Hematopoietic multipotent progenitor cell treated with erythropoietin and hydrocortisone succinate and interleukin-3 and kit ligand, for 8 days (in vitro differentiated cells): ENCODE data around the gene FGF12.

ENCODE experiments used
- DNase-seq: peaks from one replicate; pipeline ENCODE4 v3.0.0-alpha.2; 2015

Gene FGF12

GRCh38 chr3:192331749-192332385 is 395.5 kb downstream of the FGF12 start:
- DNase-seq: no peak

DNA sequence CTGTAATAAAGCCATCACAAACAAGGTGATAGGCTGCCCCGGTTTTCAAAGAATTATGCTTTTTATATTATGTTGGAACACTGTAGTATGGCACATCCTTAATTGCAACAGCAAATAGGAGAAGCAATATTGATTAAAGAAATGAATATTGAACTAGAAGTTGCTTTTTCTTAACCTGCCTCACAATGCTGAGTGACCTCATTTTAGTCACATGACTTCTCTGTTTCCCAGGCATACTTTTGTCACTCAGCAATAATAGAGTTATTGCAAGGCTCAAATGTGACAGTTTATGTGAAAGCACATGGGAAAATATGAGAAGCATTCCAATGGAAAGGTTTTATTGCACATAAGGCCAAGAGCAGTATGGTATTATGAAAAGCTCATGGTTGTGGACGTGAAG is 400.7 kb downstream of the FGF12 start:
- DNase-seq: no peak

DNA sequence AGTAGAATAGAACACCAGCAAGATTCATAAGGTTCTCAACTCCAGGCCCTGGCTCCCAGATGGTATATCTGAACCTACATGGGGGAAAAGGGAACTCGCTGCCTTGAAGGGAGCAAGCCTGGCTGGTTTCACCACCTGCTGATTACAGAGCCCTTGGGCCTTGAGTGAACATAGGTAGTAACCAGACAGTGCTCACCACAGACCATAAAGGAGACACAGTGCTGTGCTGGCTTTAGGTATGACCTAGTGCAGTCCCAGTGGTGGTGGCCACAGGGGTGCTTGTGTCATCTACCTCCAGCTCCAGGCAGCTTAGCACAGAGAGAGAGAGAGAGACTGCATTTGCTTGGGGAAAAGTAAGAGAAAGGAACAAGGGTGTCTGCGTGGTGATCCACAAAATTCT is 409.8 kb downstream of the FGF12 start:
- DNase-seq: no peak

DNA sequence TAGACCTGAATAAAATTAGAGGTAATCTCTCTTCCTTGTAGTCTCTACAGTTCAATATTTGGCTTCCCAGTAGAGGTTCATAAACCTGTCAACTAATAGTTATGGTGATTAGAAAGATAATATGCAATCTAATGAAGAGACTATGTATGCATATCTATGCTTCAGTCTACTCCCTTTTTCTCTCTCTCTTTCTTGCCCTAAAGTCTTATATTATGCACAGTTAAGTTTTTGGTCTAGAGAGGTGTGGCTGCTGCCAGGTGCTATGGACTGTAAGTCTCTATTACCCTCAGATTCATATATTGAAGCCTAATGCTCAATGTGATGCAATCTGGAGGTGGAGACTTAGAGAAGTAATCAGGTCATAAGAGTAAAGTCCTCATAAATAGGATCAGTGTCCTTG is 413.7 kb downstream of the FGF12 start:
- DNase-seq: no peak

DNA sequence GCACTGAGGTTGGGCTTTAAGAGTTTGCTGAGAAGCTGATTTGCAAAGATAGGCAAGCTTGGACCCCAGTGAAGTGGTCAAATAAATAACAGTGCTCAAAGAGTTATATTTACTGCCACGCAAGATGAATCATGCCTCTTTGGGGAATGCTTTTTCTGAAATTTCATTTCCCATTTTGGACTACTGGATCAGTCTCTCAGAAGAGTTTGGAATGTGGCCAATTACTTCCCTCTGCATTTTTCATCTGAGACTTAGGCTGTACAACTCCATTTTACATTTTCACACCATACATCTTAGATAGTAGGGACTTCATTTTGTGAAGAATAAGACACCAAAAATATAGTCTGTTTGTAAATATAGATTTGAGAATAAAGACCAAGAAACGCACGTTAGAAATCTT is 419.7 kb downstream of the FGF12 start:
- no peak for DNase-seq

GRCh38 chr3:192303235-192303634 is 424.1 kb downstream of the FGF12 start:
- no peak for DNase-seq

GRCh38 chr3:192302721-192303120 is 424.6 kb downstream of the FGF12 start:
- no peak for DNase-seq

DNA sequence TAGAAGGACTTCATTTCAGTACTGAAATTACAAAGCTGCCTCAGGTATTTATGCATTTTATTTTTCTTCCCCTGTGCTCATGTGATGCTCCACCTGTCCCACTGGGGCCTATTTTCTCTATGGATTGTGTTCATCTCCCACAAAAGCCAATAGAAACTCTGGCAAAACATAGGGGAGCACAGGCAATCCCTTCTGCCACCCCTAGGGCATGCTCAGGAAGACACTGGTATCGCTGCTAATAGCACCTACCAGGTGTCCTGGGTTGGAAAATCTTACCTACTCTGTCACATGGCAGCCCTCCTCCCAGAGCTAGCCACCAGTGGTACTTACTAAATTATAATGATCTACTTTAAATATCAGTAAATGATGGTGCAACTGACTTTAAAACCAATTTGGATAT is 427.4 kb downstream of the FGF12 start:
- DNase-seq: no peak

DNA sequence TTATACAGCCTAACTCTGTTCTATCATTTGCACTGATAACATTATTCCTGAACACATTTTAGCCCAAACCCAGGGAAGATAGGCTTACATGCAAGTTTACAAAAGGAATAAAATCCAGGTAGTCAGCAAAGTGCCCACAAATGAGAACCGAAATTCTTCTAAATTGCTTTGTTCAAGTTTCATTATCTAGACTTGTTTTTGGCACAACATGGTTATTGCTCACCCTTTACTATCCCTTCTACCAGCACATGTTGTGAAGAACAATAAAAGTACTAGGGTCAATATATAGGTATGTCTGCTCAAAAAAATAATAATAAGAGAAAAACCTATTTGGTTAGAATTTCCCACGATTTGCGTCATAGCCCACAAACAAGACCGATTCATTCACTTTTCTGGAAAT is 430.5 kb downstream of the FGF12 start:
- DNase-seq: no peak

DNA sequence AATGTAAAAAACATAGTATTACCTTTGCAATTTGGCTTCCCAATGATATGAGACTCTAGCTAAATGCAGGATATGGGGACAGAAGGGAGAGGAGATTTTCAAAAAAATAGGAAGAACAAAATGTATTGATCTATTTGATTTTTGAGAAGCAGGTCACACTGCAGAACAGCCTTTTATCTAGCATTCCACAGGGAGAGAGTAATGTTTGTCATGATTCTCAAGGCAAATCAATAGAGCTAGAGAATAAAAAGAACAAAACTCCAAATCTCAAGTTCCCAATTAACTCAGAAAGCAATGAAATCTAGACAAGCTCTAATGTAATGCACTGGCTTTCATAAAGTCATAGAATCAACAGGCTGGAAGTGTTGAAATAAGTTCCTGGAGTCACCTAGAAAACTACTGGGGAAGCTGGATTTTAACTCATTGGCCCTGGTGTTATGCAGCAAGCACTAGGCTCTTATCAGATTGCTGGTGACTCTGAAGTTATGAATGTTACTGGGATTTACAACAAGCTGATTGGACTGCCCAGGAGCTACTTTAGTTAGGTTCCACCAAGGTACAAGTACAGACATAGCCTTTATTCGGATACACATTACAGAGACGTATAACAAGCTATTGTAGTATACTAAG is 442.8 kb downstream of the FGF12 start:
- no peak for DNase-seq

DNA sequence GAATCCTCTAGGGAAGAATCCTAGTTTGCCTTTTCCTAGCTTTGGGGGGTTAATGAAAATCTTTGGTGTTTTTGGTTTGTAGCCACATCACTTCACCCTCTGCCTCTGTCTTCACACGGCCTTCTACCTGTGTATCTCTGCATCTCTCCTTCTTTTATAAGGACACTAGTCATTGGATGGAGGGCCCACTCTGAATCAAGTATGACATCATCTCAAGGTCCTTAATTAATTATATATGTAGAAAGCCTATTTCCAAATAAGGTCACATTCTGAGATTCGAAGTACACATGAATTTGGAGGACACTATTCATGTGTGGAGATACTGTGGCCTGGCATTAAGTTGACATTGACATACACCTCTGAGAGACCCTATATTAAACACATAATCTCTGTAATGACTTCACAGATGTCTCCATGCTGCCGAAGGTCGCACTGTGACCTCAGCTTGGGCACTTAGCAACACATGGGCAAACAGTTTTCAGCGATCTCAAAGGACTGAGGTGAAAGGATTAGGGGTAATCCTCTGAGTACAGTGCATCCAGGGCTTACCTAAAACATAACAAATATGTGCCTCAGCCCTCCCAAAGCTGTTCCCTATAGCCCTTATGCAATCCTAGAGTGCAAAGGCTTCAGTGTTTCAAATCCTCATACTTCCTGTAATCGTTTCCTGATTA is 446.0 kb downstream of the FGF12 start:
- no peak for DNase-seq

- DNase-seq: no peak
Observed at GRCh38 chr3:192279664-192280063, 447.7 kb downstream of the FGF12 start.

- DNase-seq: no peak
Observed at GRCh38 chr3:192277477-192277876, 449.9 kb downstream of the FGF12 start.

GRCh38 chr3:192275741-192276355 is 451.5 kb downstream of the FGF12 start:
- DNase-seq: no peak

GRCh38 chr3:192273697-192274010 is 453.7 kb downstream of the FGF12 start:
- no peak for DNase-seq

DNA sequence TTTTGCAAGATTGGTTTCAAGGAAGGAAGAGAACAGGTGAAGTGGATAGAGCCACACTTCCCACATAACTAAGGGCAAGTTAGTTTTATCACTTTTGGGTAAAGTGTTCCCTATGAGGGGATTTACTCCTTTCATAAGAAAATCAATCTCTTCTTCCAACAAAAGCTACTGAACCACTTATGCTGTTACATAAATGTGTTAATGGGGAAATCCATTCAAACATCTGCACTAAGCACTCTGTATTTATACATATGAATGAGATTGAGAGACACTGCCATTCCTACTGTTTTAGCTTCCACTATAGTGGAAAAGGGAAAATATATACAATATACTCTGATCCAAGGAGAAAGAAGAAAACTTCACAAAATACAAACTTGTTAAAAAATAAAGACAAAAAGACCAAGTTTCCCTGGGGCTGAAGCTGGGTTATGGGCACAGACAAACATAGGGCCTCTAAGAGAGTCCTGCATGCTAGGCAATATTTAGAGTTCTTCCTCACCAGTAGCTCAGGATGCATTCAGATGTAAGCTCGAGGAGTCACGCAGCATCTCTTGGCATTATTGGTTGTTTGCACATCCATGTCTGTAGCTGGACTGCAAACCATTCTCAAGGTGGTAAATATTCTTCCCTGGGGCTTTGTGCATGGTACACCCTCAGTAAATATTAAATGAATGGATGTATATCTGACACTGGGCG is 454.2 kb downstream of the FGF12 start:
- no peak for DNase-seq

- DNase-seq: no peak
Observed at GRCh38 chr3:192262001-192262400, 465.3 kb downstream of the FGF12 start.

DNA sequence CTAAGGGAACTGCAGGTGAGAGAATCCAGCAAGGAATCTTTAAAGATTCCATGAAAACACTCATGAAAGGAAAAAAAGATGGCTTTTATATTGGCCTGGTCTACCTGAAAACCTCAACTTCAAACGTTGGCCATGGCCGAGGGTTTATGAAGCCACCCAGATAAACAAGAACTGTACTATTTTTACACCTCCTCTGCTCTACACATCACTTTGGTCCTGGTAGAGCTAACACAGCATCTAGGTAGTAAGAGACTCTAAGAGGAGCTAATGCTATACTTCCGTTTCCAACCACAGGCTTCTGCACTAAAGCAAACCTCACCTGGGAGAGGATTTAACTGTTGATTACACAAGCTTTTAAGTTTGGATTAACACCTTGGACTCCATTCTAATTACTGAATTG is 466.2 kb downstream of the FGF12 start:
- DNase-seq: no peak

- no peak for DNase-seq
Observed at GRCh38 chr3:192260116-192261010, 467.0 kb downstream of the FGF12 start.

GRCh38 chr3:192259661-192260060 is 467.7 kb downstream of the FGF12 start:
- DNase-seq: no peak

- DNase-seq: no peak
Observed at GRCh38 chr3:192258721-192259120, 468.6 kb downstream of the FGF12 start.

GRCh38 chr3:192255839-192256238 is 471.5 kb downstream of the FGF12 start:
- DNase-seq: no peak
